Activated T-cell treated with anti-CD3 and anti-CD28 coated beads for 24 hours (primary cell): ENCODE measurements around the gene KDELR3.

Experiments
- DNase-seq: peaks from one replicate; pipeline ENCODE4 v3.0.0-alpha.2; 2020; ENCODE audit warnings: low read depth

KDELR3 gene

GRCh38 chr22:38519453-38520250, 51.8 kb downstream of the KDELR3 start:
- DNase-seq, result no peak

- DNase-seq, result no peak
Measured at GRCh38 chr22:38523029-38523428, 55.1 kb downstream of the KDELR3 start.

GRCh38 chr22:38523479-38523878, 55.6 kb downstream of the KDELR3 start:
- DNase-seq, result no peak

GRCh38 chr22:38524429-38524828, 56.5 kb downstream of the KDELR3 start:
- DNase-seq, result no peak

- no peak for DNase-seq
Measured at GRCh38 chr22:38531251-38531938, 63.5 kb downstream of the KDELR3 start.
